ENCODE data around the gene AADAT. TPM values are rescaled to one million over a fixed set of nuclear protein-coding genes. Genes with fewer than 3 reads are reported as not detected.

Gene AADAT
- polyA plus RNA-seq, 2 of the 4 experiments (the other 2 are of a cell fraction) = 8.8 to 23.2 TPM

DNA sequence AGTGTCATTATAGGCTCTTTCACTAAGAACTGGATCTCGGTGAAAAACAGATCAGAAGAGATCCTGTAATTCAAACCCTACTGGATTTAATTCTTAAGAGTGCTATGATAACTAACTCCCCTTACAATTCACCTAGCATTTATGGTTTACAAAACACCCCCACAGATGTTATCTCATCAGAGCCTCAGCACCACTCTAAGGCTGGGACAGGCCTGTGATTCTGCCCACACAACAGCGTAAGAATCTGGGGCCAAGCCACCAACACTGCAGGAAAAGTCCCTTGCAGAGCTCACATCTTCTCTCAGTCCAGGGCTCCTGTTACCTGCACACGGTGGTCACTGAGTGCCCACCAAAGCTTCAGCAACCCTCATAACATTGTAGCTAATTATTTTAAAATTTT, 72.5 kb downstream of the AADAT start (continued):
- TF ChIP-seq RNF2 (IDR thresholded peaks at IDR 0.05; ENCODE audit: borderline replicate concordance, low read depth) = no peak
- TF ChIP-seq HEYL (CRISPR knock-in tag; IDR thresholded peaks at IDR 0.05) = no peak
- no peak for TF ChIP-seq ZSCAN20 (CRISPR knock-in tag; IDR thresholded peaks at IDR 0.05)

DNA sequence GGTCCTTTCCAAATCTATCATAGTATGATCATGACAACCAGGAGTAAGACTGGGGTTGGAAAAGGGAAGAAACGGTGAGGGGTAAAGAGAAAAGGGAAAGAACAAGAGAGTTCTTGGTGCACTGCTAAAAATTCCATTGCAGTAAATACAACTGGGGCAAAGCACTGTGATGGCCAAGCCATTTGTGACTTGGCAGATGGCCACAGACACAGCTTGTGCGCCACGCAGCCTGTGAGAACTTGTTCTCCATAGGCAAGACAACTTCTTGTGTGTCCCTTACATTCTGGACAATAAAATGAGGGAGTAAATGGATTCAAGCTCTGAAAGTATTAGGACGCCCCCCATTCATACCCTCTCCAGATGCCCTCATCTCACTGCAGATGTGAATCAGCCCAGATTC, 74.5 kb downstream of the AADAT start:
- DNase-seq (ENCODE audit: low read depth in 1 of 2, low spot score in 1 of 2) (no peak), FAIRE-seq (no peak)
- WGBS (ENCODE audit: missing lambda C conversion rate) = 91% methylated on average over 4 of the region's 4 CpGs

DNA sequence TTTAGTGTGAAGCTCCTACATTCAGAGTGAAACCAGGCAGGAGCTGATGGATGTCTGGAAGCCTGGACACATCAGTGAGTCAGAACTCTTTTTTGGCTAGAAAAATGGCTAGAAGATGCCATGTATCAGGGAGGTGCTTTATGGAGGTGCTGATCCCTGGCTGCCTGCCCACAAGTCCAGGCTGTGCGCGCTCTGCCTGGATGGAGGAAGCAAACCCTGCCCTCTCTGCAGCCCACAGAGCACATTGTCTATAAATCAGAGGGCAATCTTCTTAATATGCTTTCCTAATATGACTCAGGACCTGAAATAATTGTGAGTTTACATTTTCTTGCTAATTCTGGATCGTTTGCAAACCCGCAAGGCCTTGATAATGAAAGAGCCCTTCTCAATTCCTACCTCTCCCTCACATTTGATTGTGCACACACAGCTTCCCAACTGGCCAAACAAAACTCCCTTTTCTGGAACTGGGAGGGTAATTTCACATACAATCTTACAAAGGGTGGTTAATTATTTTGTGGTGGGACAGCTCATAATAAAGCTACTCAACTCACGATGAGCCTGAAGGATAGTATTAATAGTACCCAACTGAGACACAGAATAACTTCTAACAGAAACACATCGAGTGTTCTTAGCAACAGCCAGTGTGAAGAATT, 75.3 kb downstream of the AADAT start:
- Histone ChIP-seq H3K4me3 (no peak overlapping the region), H3K4me1 (no peaks in the 10 kb centered on the region), H3K9me3 (no peaks in the 10 kb centered on the region), H3K4me2 (no peak overlapping the region), H3K27ac (no peak overlapping the region)
- DNase-seq (ENCODE audit: low read depth in 1 of 2, low spot score in 1 of 2) = no peak
- no peak for ATAC-seq
- FAIRE-seq = no peak
- POLR2A ChIA-PET = no interaction called here
- TF ChIP-seq KDM5A (IDR thresholded peaks at IDR 0.05) = no peak
- TF ChIP-seq, protein P1, sequence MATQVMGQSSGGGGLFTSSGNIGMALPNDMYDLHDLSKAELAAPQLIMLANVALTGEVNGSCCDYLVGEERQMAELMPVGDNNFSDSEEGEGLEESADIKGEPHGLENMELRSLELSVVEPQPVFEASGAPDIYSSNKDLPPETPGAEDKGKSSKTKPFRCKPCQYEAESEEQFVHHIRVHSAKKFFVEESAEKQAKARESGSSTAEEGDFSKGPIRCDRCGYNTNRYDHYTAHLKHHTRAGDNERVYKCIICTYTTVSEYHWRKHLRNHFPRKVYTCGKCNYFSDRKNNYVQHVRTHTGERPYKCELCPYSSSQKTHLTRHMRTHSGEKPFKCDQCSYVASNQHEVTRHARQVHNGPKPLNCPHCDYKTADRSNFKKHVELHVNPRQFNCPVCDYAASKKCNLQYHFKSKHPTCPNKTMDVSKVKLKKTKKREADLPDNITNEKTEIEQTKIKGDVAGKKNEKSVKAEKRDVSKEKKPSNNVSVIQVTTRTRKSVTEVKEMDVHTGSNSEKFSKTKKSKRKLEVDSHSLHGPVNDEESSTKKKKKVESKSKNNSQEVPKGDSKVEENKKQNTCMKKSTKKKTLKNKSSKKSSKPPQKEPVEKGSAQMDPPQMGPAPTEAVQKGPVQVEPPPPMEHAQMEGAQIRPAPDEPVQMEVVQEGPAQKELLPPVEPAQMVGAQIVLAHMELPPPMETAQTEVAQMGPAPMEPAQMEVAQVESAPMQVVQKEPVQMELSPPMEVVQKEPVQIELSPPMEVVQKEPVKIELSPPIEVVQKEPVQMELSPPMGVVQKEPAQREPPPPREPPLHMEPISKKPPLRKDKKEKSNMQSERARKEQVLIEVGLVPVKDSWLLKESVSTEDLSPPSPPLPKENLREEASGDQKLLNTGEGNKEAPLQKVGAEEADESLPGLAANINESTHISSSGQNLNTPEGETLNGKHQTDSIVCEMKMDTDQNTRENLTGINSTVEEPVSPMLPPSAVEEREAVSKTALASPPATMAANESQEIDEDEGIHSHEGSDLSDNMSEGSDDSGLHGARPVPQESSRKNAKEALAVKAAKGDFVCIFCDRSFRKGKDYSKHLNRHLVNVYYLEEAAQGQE (IDR thresholded peaks at IDR 0.05) = no peak
- TF ChIP-seq, protein P2, sequence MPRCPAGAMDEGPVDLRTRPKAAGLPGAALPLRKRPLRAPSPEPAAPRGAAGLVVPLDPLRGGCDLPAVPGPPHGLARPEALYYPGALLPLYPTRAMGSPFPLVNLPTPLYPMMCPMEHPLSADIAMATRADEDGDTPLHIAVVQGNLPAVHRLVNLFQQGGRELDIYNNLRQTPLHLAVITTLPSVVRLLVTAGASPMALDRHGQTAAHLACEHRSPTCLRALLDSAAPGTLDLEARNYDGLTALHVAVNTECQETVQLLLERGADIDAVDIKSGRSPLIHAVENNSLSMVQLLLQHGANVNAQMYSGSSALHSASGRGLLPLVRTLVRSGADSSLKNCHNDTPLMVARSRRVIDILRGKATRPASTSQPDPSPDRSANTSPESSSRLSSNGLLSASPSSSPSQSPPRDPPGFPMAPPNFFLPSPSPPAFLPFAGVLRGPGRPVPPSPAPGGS (IDR thresholded peaks at IDR 0.05) = no peak
- no peak for TF ChIP-seq CHD2 (IDR thresholded peaks at IDR 0.05; ENCODE audit: low read length, partially characterized antibody)
- WGBS (ENCODE audit: missing lambda C conversion rate) = 73% methylated on average over 6 of the region's 6 CpGs
- CTCF ChIA-PET = interaction anchor here (2.4 kb wide), 1 partner anchor 204 kb away, joined by 10 read pairs; no protein-coding TSS in a partner anchor

More for the DNA sequence above, 74.5 kb downstream of the AADAT start:
- Histone ChIP-seq H3K9me3 (no peaks in the 10 kb centered on the region), H3K4me3 (no peak overlapping the region), H3K4me1 (no peaks in the 10 kb centered on the region), H3K4me2 (no peak overlapping the region), H3K27ac (no peak overlapping the region)
- ChIA-PET CTCF (interaction anchor here (2.4 kb wide), 1 partner anchor 205 kb away, joined by 10 read pairs; no protein-coding TSS in a partner anchor), POLR2A (no interaction called here)
- ATAC-seq = no peak
- TF ChIP-seq SREBF2 (IDR thresholded peaks at IDR 0.05) = no peak
- TF ChIP-seq POLR2AphosphoS2 (conservative IDR thresholded peaks at IDR 0.05; ENCODE audit: low read length) = no peak
- no peak for TF ChIP-seq HEYL (CRISPR knock-in tag; IDR thresholded peaks at IDR 0.05)
- TF ChIP-seq, protein P3, sequence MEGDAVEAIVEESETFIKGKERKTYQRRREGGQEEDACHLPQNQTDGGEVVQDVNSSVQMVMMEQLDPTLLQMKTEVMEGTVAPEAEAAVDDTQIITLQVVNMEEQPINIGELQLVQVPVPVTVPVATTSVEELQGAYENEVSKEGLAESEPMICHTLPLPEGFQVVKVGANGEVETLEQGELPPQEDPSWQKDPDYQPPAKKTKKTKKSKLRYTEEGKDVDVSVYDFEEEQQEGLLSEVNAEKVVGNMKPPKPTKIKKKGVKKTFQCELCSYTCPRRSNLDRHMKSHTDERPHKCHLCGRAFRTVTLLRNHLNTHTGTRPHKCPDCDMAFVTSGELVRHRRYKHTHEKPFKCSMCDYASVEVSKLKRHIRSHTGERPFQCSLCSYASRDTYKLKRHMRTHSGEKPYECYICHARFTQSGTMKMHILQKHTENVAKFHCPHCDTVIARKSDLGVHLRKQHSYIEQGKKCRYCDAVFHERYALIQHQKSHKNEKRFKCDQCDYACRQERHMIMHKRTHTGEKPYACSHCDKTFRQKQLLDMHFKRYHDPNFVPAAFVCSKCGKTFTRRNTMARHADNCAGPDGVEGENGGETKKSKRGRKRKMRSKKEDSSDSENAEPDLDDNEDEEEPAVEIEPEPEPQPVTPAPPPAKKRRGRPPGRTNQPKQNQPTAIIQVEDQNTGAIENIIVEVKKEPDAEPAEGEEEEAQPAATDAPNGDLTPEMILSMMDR (IDR thresholded peaks at IDR 0.05) = no peak
- no peak for TF ChIP-seq NFE2L2 (conservative IDR thresholded peaks at IDR 0.05; ENCODE audit: low read length)
- no peak for TF ChIP-seq CHD4 (IDR thresholded peaks at IDR 0.05; ENCODE audit: borderline replicate concordance)
- no peak for TF ChIP-seq EHF (CRISPR knock-in tag; IDR thresholded peaks at IDR 0.05)
- TF ChIP-seq, protein P4, sequence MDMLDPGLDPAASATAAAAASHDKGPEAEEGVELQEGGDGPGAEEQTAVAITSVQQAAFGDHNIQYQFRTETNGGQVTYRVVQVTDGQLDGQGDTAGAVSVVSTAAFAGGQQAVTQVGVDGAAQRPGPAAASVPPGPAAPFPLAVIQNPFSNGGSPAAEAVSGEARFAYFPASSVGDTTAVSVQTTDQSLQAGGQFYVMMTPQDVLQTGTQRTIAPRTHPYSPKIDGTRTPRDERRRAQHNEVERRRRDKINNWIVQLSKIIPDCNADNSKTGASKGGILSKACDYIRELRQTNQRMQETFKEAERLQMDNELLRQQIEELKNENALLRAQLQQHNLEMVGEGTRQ (IDR thresholded peaks at IDR 0.05) = no peak
- no peak for TF ChIP-seq RARB (CRISPR knock-in tag; IDR thresholded peaks at IDR 0.05)
- TF ChIP-seq ZSCAN20 (CRISPR knock-in tag; IDR thresholded peaks at IDR 0.05) = no peak
- no peak for TF ChIP-seq TFCP2L1 (CRISPR knock-in tag; IDR thresholded peaks at IDR 0.05)
- TF ChIP-seq RAD21 (conservative IDR thresholded peaks at IDR 0.05 in 1 of 2, IDR thresholded peaks at IDR 0.05 in 1 of 2) = no peak
